ENCODE measurements around the gene SDHA.

DNA sequence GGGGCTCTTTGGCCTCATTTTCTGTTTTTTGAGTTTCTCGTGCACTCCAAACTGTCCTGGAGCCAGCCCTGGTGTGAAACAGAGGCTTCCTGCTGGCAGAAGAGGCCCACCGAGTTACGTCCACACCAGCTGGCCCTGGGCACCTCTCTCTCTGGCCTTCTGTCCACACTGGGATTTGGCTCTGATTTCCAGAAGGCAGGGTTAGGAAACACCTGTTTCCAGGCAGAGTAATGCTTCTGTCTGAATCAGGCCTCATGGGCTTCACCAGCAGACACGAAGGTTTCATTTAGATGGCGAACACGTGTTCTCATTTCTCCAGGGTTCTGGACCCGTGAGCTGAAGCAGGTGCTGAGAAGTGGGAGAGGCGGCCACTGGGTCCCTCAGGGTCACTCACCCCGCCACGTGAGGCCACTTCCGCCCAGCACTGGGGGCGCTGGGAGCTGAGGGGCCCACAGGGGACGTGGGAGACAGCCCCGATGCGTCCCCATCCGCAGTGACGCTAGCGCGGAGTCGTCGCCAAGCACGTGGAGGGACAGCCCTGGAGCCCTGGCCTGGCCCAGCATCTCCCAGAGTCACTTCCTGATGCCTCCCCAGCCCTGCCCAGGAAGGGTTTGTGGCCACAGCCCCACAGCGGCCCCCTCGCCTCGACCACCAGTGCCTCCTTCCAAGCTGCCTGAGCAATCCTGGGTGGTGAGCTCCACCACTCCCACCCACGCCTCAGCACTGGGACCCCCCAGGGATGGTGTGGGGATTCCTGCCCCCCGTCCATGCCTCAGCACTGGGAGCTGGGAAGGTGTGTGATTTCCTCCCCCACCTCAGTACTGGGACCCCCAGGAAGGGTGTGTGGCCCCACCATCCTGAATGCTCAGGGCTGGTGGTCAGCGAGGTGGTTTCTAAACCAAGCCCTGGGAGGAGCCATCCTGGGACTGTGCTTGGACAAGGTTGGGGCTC is 31.8 kb upstream of the SDHA start:
- TF ChIP-seq POLR2A (IDR thresholded peaks at IDR 0.05): no peak
- TF ChIP-seq, protein P1, sequence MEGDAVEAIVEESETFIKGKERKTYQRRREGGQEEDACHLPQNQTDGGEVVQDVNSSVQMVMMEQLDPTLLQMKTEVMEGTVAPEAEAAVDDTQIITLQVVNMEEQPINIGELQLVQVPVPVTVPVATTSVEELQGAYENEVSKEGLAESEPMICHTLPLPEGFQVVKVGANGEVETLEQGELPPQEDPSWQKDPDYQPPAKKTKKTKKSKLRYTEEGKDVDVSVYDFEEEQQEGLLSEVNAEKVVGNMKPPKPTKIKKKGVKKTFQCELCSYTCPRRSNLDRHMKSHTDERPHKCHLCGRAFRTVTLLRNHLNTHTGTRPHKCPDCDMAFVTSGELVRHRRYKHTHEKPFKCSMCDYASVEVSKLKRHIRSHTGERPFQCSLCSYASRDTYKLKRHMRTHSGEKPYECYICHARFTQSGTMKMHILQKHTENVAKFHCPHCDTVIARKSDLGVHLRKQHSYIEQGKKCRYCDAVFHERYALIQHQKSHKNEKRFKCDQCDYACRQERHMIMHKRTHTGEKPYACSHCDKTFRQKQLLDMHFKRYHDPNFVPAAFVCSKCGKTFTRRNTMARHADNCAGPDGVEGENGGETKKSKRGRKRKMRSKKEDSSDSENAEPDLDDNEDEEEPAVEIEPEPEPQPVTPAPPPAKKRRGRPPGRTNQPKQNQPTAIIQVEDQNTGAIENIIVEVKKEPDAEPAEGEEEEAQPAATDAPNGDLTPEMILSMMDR (IDR thresholded peaks at IDR 0.05): no peak
- no peak for TF ChIP-seq POLR2AphosphoS5 (IDR thresholded peaks at IDR 0.05)
